T-helper 2 cell (primary cell): Measurements from ENCODE around the gene ZFYVE26.

Source experiments
- DNase-seq, 5 experiments: peaks; one replicate each; pipeline versions ENCODE4 v3.0.0 to v3.0.0-alpha.2; 2012 to 2022

ZFYVE26 gene

DNA sequence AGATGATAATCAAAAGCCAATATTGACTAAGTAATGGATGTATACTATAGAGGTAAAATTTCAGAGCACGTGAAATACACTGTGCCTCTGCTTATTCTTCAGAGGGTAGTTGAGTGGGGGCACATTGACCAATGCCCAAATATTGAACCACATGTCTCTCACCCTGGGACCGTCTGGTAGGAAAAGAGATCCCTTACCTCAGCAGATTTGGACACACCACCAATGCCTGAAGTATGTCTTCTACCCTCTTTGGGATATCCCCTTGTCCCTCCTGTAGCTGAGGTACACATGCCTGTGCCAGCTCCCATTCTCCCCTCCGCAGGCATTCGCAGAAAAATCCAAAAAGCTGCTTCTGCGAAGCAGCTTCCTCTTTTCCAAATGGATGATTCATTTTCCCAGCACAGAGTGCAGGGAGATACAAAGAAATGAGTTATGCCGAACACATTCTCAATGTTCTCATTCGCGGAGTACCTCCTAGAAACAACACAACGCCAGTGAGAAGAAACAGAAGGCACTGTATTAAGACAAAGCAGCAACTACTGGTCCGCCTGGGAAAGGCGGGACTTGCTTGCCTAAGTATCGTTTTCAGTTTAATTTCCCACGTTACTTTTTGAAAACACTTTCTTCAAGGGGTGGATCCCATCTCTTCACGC lies 691 bp downstream of the ZFYVE26 start:
- peak in 1 of 5 experiments; percentile 14 for DNase-seq

DNA sequence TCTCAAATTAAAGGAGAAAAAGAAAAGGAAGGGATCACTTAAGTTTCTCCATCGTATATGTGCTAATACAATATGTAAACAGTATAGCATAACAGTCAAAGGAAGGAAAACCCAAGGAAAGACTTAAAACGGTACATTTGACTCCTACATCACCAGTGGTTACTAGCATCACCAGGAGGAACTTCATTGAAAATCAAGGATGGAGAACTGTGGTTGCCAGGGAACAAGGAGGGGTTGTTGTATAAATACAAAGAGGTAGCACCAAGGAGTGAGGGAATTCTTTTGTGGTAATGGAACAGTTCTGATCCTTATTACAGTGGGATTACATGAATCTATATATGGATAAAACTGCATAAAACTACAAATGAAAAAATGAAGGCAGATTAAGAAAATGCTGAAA lies 1.6 kb downstream of the ZFYVE26 start:
- no peak for DNase-seq

DNA sequence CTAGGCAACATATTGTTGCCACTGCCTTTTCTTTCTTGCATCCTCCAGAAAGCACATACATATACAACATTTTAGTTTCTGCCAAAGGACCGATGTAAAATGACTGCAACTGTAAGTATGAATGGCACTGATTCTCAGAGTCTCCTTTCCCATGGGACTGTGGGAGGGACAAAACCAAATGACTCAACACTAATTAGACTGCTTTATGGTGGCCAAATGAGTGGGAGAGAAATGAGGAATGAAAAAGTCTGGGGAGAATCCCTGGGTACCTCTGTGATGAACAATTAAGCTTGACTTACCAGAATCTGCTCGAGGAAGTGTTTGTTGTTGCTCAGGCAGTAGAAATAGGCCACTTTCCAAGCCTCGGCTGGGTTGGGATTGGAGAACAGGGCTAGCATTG lies 10.1 kb downstream of the ZFYVE26 start:
- no peak for DNase-seq

DNA sequence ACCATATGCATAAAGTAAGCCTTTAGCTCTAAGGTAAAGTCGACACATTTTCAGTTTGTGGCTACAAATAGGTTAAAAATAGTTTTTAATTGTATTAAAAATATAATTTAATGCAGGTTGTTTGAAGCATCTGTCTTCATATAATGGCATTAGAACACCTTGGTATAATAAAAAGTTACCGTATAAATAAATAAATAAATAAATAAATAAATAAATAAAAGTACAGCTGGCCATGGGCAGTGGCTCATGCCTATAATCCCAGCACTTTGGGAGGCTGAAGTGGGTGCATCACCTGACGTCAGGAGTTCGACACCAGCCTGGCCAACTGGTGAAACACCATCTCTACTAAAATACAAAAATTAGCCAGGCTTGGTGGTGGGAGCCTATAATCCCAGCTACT lies 15.6 kb downstream of the ZFYVE26 start:
- no peak for DNase-seq

DNA sequence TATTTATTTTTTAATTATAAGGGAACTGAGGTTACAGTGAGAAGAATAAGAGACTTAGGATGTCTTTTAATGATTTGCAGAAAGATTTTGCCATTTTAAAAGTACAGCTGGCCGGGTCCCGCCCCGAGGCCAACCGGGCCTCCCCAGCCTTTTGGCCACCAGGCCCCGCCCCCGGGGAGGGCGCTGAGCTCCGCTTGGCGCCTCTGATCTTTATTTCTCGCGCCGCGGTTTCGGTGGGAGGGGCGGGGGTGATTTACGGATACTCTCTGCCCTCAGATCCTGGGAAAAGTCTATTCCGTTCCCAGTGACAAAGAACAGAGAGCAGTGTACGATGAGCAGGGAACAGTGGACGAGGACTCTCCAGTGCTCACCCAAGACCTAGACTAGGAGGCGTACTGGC lies 17.7 kb downstream of the ZFYVE26 start:
- DNase-seq, result no peak

DNA sequence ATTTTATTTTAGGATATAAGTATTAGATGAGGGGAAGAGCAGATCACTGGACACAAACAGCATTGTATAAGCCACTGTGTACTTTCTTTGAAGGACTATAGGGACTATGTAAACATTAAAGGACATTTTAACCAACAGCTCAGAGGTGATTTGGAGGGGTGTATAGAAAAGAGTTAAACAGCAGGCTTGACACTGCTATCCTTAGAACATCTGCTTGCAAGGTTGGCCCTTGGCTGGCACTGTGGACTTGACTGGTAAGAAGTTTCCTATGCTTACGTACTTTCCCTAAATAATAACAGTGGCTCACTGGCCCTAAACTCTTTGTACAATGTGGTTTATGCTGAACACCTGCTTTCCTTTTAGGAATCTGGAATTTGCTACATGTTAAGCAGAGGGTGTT lies 28.7 kb downstream of the ZFYVE26 start:
- no peak for DNase-seq

DNA sequence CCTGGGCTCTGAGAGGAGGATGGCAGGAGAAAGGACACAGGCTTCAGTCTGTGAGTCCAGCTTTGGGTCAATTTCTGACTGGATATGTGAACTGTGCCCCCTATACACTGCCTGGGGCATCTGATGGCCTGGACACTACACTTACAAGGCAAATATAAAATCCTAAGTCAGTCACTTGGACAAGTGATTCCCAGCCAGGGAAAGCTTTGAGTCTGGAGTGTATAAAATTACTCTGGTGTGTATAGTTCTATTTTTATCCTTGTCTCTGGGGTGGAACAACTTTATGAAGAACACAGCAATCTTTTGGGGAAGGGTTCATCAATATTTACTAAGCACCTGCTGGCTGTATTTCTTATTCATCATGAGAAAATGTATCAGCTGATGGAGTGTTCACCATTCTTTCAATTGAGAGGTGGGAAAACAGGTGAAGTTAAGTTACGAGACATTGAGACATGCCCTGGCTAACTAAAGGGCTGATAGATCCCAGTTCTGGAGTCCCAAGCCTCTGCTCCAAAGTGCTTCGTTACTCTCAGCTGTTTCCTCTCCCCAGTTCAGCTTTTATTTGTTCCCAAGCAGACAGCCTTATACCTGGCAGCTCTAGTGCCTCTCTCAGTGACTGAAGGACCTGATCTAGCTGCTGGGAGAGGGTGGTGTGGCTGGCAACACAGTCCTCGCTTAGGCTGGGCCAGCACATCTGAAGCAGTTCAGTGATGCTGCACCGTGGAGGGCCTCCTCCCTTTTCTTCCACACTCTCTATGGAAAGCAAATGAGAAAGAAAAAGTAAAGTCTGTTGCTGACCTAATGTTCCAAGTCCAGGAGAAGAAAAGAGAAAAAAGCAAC lies 30.9 kb downstream of the ZFYVE26 start:
- DNase-seq, result no peak

DNA sequence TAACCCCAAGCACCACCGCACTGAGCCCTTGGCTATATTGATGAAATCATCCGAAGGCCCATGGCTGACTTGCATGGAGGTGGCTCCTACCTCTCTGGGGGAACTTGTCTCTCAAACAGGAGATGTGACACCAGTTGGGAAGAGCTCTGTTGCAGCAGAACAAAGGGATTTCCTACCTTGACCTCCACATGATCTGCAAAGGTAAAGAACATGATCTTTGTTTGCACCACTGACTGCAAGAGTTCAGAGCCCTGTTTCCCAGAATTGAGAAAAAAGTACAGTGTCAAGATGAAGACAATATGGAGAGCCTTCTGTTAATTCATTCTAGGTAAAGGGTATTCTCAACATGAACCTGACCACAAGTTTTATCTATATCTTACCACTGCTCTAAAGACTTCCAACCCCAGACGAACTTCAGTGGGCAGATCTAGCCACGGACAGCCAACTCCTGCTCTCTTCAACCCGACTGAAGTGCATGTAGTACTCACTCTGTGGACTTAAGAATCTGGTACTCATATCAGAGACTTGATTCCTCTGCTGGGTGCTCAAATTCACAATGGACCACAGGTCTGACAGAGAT lies 32.1 kb downstream of the ZFYVE26 start:
- peak in 1 of 5 experiments; percentile 64 for DNase-seq

DNA sequence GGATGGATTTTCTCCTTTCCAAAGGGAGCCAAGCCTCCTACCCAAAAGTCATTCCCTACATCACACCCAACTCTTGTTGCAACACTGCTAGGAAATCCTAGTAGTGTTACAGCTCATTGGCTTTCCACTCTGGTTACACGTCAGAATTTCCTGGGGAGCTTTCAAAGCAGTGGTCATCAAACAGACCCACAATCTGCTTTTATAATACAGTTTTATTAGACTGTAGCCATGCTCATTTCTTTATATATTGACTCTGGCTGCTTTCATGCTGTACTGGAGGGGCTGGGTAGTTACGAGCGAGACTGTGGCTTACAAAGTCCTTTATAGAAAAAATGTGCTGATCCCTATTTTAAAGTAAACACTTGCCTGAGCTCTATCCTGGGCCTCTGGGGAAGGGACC lies 34.3 kb downstream of the ZFYVE26 start:
- no peak for DNase-seq

DNA sequence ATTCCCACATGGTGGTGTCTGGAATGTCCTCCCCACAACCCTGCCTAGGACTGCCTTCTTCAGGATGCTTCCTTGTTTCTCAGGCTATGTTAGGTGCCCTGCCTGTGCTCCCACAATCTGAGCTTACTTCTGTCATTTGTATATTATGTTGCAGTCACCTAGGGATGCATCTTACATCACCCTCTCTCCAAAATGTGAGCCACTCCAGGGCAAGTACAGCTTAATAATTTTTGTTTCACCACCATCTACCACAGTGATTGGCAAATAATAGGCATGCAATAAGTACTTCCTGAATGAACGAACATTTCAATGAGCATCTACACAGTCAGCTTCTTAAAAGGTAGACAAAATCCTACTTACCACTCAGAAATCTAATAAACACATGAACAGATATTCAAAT lies 37.6 kb downstream of the ZFYVE26 start:
- DNase-seq, result no peak

DNA sequence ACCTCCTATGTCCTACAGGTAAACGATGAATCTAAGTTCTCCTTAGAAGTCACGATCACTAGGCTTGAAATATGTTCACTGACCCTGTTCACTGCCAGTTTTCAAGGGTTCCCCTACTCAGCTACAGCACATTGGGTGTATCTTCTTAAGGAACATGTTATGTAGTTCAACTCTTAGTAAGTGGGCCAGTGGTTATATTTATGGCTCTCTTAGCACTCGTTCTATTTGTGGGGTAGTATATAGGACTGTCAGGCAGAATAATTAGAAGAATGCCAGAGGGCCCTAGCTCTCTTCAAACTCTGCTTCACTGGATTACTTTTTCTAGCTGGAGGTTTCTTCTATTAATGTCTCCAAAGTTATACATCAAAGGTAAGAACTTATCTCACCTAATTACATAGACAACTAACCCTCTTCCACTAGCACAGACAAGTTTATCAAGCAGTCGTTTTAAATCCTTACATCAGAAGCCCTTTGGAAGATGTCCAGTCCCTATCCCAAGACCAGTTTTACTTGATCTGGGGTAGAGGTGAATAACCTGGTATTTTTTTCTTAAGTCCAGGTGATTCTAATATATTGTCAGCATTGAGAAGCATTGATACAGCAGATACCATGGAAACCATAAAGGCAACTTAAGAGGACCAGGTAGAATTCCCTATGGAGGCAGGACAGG lies 39.6 kb downstream of the ZFYVE26 start:
- no peak for DNase-seq

DNA sequence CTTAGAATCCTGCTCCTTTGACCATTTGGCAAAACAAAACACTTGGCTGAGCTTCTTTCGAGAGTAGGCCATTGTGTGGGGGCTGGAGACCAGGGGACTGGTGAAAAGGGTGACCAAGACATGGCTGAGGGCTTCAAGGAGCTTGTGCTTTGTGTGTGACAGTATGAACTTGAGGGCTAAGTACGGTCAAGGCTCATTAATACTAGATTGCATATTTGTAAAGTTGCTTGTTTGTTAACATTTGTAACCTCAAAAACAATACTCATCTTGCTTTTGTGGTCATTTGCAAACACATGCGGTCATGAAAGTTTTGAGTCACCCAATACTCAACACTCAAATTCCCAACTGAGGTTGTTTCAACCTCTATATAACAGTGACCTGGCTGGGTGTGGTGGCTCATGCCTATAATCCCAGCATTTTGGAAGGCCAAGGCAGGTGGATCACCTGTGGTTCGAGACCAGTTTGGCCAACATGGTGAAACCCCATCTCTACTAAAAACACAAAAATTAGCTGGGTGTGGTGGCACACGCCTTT lies 42.5 kb downstream of the ZFYVE26 start:
- no peak for DNase-seq

DNA sequence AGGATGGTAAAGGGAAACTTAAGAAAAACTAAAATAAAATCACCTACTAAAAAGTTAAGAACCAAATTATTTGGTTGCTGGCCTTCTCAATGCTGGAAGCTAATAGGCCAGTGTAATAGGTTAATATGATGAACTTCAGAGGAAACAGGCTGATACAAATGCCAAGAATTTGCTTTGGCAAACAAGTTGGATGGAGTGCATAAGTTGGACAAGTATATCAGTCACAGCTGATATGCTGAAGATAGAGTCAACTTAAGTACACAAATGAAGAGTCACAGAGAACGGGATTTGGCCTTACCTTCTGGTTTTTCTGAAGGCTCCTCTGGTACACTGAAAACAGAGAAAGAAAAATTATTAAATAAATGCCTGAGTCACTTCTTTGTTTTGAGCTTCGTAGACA lies 48.2 kb downstream of the ZFYVE26 start:
- no peak for DNase-seq

DNA sequence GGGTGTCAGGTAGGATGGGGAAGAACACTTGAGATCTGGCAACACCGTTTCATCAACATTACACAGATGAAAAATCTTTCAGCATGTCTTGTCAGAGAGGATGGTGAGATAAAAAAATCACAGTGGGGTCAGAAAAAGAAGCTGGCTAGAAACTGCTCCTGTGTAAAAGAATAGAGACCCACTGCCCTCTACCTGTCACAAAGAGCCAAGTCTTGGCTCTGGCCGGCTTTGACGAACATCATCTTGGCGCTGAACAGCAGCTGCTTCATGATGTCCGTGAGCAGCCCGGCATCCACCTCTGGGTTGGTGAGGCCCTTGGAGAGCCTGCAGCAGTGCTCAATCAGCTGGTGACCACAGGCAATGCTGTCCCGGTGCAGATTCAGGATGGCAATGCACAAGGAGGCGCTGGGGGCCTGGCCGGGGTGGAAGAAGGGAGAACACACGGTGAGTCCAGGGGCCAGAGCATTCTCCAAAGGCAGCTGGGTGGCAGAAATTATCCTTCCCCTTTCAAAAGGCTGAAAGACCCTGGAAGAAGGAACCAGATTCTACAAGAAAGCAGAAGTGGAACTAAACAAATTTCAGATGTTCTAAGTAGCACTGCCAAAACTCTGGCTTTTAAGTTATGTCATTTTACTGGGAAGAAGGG lies 50.2 kb downstream of the ZFYVE26 start:
- no peak for DNase-seq

DNA sequence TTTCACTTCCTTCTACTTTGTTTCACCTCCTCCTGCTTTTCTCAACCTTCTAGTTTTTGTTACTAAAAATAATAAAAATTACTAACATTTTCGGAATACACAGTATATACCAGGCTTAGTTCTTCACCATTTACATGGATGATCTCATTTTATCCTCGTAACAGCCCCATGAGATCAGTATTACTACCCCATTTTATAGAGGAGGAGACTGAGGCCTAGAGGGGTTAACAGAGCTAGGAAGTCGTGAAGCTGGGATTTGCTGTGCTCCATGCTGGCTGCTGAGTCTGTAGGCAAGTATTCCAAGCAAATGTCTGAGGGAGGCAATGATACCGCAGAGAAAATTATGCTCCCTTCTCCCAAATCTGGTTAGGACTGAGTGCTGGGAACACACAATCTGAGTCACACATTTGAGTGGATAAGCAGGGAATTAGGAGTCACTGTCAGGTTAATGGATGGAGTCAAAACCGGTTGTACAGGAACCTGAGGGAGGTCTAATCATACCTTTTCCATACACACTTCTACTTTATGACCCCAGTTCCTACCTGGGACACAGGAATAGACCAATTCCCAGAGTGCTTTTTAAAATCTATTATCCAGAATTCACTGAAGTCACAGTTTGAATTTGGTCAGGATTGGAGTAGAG lies 51.1 kb downstream of the ZFYVE26 start:
- DNase-seq, result no peak

DNA sequence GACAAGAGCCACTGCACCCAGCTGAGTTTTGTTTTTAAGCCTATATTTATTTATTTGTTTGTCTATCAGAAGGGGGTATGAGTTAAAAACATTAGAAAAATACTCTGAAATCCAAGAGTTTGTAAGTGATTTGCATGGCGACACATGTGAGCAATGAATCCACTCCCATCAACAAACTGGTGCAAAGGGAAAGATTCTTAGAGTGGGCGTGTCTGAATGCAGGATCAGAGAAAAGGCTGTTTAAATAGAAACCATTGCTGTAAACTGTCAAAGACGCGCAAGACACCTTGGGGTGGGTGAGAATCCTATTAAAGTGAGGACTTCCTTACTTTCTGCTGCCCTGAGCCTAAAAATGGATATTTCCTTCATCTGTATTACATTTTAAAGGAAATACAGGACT lies 51.9 kb downstream of the ZFYVE26 start:
- no peak for DNase-seq

DNA sequence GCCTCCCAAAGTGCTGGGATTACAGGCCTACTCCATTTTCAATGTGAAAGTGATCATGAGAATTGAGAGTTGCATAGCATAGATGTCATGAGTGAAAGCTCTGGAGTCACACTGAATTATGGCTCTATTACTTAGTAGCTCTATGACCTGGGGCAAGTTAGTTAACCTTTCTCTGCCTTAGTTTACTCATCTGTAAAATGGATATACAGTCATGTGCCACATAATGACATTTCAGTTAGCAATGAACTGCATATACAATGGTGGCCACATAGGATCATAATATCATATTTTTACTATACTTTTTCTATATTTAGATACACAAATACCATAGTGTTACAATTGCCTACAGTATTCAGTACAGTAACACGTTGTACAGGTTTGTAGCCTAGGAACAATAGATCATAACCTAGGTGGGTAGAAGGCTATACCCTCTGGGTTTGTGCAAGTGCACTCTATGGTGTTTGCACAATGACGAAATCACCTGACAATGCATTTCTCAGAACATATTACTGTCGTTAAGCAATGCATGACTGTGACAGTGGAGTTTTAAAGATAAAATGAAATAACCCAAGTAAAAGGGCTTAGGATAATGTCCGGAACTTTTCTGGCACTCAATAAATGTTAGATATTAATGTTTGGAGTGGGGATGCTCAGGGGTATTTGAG lies 53.1 kb downstream of the ZFYVE26 start:
- no peak for DNase-seq

DNA sequence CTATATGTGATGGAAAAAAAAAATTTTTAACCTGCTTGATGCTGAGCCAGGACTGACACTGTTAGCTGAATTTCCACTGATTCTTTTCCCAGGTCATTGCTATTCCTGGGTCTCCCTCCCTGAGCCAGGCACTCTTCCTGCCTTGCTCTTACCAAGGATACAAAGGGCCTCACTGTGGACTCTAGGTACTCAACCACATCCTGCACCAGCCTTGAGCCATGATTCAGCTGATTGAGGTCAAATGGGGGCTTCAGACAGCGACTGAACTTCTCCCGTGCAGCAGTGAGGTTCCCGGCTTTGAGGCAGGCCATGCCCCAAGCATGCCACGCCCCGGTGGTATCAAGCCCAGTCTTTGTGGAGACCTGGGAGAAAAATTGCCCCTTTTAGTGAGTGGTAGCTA lies 54.3 kb downstream of the ZFYVE26 start:
- no peak for DNase-seq

DNA sequence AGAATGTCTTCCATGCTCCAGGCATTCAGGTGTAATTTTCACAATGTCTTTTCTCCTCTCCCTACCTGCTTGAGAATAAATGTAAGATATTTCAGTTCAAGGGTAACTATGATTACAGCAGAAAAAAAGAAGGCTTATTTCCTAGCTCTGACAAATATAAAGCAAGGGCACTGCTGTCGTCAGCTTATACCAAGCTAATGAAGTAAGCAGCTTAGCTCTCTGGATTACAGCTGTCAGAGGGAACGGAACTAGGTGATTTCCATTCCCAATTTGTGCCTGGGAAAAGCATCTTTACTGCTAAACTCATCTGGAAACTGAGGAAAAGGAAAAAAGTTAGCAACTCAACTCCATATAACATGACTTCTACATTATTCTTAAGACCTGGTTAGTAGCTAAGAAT lies 56.5 kb downstream of the ZFYVE26 start:
- no peak for DNase-seq

DNA sequence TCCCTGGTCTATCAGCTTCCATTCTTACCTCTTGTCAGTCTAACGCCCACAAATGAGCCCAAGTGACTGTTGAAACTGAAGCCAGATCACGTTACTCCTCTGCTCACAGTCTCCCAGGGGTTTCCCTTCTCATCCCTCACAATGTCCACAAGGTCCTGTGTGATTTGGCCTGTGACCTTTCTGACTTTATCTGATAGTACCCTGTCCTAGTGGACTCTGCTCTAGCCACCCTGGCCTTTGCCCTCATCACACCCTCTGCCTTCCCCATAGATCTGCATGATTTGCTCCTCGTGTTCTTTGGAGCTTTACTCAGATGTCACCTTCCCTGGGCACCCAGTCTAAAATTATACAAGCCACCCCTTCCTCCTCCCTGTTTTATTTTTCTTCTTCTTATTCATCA lies 59.2 kb downstream of the ZFYVE26 start:
- no peak for DNase-seq

DNA sequence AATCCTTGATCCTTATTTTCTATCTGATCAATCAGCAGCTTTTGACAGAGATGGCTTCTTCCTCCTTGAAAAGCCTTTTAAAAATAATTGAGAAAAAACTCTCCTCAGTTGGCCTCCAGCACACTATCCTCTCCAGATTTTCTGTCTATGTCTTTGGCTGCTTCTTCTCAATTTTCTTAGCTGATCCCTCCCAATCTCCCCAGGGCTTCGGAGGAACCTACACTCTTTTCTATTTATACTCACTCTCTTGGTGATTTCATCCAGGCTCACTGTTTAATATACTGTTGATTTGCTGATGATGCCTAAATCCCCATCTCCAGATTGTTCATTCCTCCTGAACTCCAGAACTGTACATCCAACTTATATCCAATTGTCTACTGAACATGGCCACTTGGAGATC lies 59.9 kb downstream of the ZFYVE26 start:
- DNase-seq, result no peak
